Endothelial cell of umbilical vein (primary cell): ENCODE results near the gene MFSD2A. TPM values are rescaled to one million over a fixed set of nuclear protein-coding genes. Genes with fewer than 3 reads are reported as not detected.

Experiments used
- BruUV-seq: library from RNA; stranded (reverse); fragments of 400-500 nt; replicated peaks from 2 replicates; lab custom pipeline; 2021; lab: Mats Ljungman, UMichigan
- CTCF ChIA-PET: fragments of 300-600, 350-600 bp; sonication (Branson Sonifier 250); formaldehyde crosslinking; loops from one replicate; lab custom pipeline; 2021; ENCODE audit warnings: antibody characterized with exemption, inconsistent platforms; lab: Charles Lee
- POLR2A ChIA-PET: fragments of 300-600, 350-600 bp; sonication (Branson Sonifier 250); formaldehyde crosslinking; loops from one replicate; lab custom pipeline; 2021; ENCODE audit warnings: antibody characterized with exemption, inconsistent platforms; lab: Charles Lee
- DNase-seq: peaks from one replicate; pipeline ENCODE4 v3.0.0-alpha.2; 2011; ENCODE audit warnings: low read depth, low spot score
- FAIRE-seq: peaks from 2 replicates; lab custom pipeline; 2011; peaks lifted over from hg19 to GRCh38; lab: Jason Lieb, UNC
- H2AFZ ChIP-seq: 2 replicates; pipeline ENCODE4 v1.6.0; 2012; ENCODE audit warnings: low read depth, low read length, control low read depth, inconsistent platforms
- H3K27ac ChIP-seq: 2 replicates; pipeline ENCODE4 v1.5.1; 2011; ENCODE audit warnings: low read depth, mild to moderate bottlenecking, control low read depth, low read length, moderate library complexity; ENCODE audit not compliant: insufficient read depth
- H3K27me3 ChIP-seq, 2 experiments: 2 replicates each; pipeline versions ENCODE4 v1.6.0 to v1.6.1; 2011; ENCODE audit warnings: low read length in 2 of 2, mixed read lengths in 1 of 2; ENCODE audit not compliant: control insufficient read depth in 2 of 2, insufficient read depth in 2 of 2
- H3K36me3 ChIP-seq, 2 experiments: 2 replicates in 1 of 2; 3 replicates in 1 of 2; pipeline ENCODE4 v1.5.1; 2011; ENCODE audit warnings: low read length in 2 of 2, mild to moderate bottlenecking in 1 of 2, moderate library complexity in 1 of 2; ENCODE audit not compliant: control insufficient read depth in 2 of 2, insufficient read depth in 2 of 2; ENCODE audit errors: extremely low read depth in 1 of 2
- H3K4me1 ChIP-seq: 3 replicates; pipeline ENCODE4 v1.5.1; 2011; ENCODE audit warnings: mild to moderate bottlenecking, low read length; ENCODE audit not compliant: control insufficient read depth, insufficient read depth; ENCODE audit errors: extremely low read depth
- H3K4me2 ChIP-seq: 2 replicates; pipeline ENCODE4 v1.6.1; 2011; ENCODE audit warnings: low read length, control low read depth, mixed read lengths; ENCODE audit not compliant: insufficient read depth
- H3K4me3 ChIP-seq, 3 experiments: fragments of 200-600 bp in 1 of 3; sonication (generic), shearing (Covaris generic) in 1 of 3; replicated peaks in 1 of 3; 2 replicates each; pipeline ENCODE4 v1.5.1; 2011 to 2016; ENCODE audit warnings: control low read depth in 3 of 3, low read length in 3 of 3, mild to moderate bottlenecking in 2 of 3, inconsistent platforms in 1 of 3, low read depth in 1 of 3, moderate library complexity in 1 of 3; ENCODE audit not compliant: insufficient read depth in 1 of 3
- H3K79me2 ChIP-seq: 2 replicates; pipeline ENCODE4 v1.6.0; 2012; ENCODE audit warnings: low read length, inconsistent platforms; ENCODE audit not compliant: control insufficient read depth, insufficient read depth
- H3K9ac ChIP-seq: replicated peaks from 2 replicates; pipeline ENCODE3; 2011; ENCODE audit warnings: low read length, control low read depth; ENCODE audit not compliant: insufficient read depth; ENCODE audit errors: extremely low read depth
- H3K9me1 ChIP-seq: replicated peaks from 3 replicates; pipeline ENCODE4 v1.6.0; 2011; ENCODE audit warnings: mild to moderate bottlenecking, low read length; ENCODE audit not compliant: control insufficient read depth, insufficient read depth; ENCODE audit errors: extremely low read depth
- H3K9me3 ChIP-seq: replicated peaks from 2 replicates; pipeline ENCODE4 v1.5.1; 2012; ENCODE audit warnings: low read length, inconsistent platforms; ENCODE audit not compliant: control insufficient read depth, insufficient read depth
- H4K20me1 ChIP-seq: replicated peaks from 2 replicates; pipeline ENCODE3; 2011; ENCODE audit warnings: mild to moderate bottlenecking, low read length; ENCODE audit not compliant: control insufficient read depth, insufficient read depth; ENCODE audit errors: extremely low read depth
- EZH2 ChIP-seq: IDR thresholded peaks from 2 replicates; pipeline ENCODE4 v1.6.1; 2012; ENCODE audit warnings: borderline replicate concordance, low read depth, mild to moderate bottlenecking, moderate library complexity, low read length, inconsistent platforms; ENCODE audit not compliant: severe bottlenecking
- FOS ChIP-seq: IDR thresholded peaks from 2 replicates; pipeline ENCODE4 v1.6.1; 2011; ENCODE audit warnings: mild to moderate bottlenecking, low read length, moderate library complexity, borderline replicate concordance; ENCODE audit not compliant: insufficient read depth
- GATA2 ChIP-seq: IDR thresholded peaks from 2 replicates; pipeline ENCODE4 v1.7.0; 2011; ENCODE audit warnings: low read depth, mild to moderate bottlenecking, moderate library complexity, mixed read lengths, low read length; ENCODE audit not compliant: insufficient read length, insufficient read depth
- JUN ChIP-seq: IDR thresholded peaks from 2 replicates; pipeline ENCODE4 v1.6.1; 2011; ENCODE audit warnings: borderline replicate concordance, low read depth; ENCODE audit not compliant: insufficient read length, insufficient read depth
- MAX ChIP-seq: IDR thresholded peaks from 2 replicates; pipeline ENCODE4 v1.6.1; 2011; ENCODE audit not compliant: insufficient read depth, insufficient read length
- MYC ChIP-seq: IDR thresholded peaks from one replicate; pipeline ENCODE4 v1.6.1; 2011; ENCODE audit warnings: mild to moderate bottlenecking, low read depth, low read length
- POLR2A ChIP-seq: IDR thresholded peaks from 2 replicates; pipeline ENCODE4 v1.6.1; 2012; ENCODE audit warnings: low read depth, mild to moderate bottlenecking, control low read depth, low read length
- POLR2AphosphoS5 ChIP-seq: IDR thresholded peaks from 2 replicates; pipeline ENCODE4 v1.6.1; 2012; ENCODE audit warnings: low read depth, mild to moderate bottlenecking, control low read depth, low read length, moderate library complexity; ENCODE audit not compliant: insufficient read depth
- dilution Hi-C: fragments of 300-500 bp; cut with MboI; formaldehyde crosslinking; loops from one replicate; pipeline ENCODE4 v1.15.0; 2019; ENCODE audit warnings: low sequenced_read_pairs; ENCODE audit not compliant: extremely low pct_ligation_motif_present
- intact Hi-C: fragments of 100-400 bp; cut with micrococcal nuclease; formaldehyde crosslinking; loops from one replicate; pipeline ENCODE4 v1.10.0; 2022
- polyA plus RNA-seq, 4 experiments: library from polyadenylated mRNA; depleted of rRNA in 3 of 4; stranded (reverse) in 3 of 4; unstranded in 1 of 4; fragments of >200 nt; gene quantifications; 2 replicates each; pipeline versions ENCODE4 v1.2.1 to v1.2.3, GENCODE V29; 2011 to 2012; ENCODE audit warnings: missing spikeins in 1 of 4
- total RNA-seq: library from RNA; stranded (reverse); gene quantifications from 2 replicates; pipeline ENCODE4 v1.2.3, GENCODE V29; 2021
- TF ChIP-seq, protein P1 (sequence below), 2 donors: IDR thresholded peaks; 1 replicate in 1 of 2; 2 replicates in 1 of 2; pipeline ENCODE4 v1.5.1; 2011; ENCODE audit warnings: low read length in 2 of 2, mild to moderate bottlenecking in 2 of 2, moderate library complexity in 2 of 2, control low read depth in 1 of 2, inconsistent platforms in 1 of 2, low read depth in 1 of 2; ENCODE audit not compliant: insufficient read depth in 1 of 2; ENCODE audit errors: extremely low read depth in 1 of 2

The MFSD2A gene
- total and polyA plus RNA-seq, 2 donors (not counting 3 experiments of a cell fraction or from before 2014, with no cell fraction given) = 2.7 to 5.5 TPM

GRCh38 chr1:39992234-39992633 lies 37.3 kb downstream of the MFSD2A start:
- no peaks in the 10 kb centered on the region for H3K9me3 ChIP-seq
- ChIA-PET POLR2A (no interaction called here), CTCF (interaction anchor here (1.1 to 1.8 kb wide), 2 partner anchors 9 to 40 kb away, joined by 4 to 7 read pairs; no protein-coding TSS in a partner anchor)
- H3K9me1 ChIP-seq = no peaks in the 10 kb centered on the region
- H3K9ac ChIP-seq = no peak overlapping the region
- no peaks in the 10 kb centered on the region for H3K79me2 ChIP-seq
- no peaks in the 10 kb centered on the region for H3K36me3 ChIP-seq
- TF ChIP-seq JUN = no peak
- TF ChIP-seq GATA2 = no peak
- TF ChIP-seq FOS = no peak
- TF ChIP-seq, protein P1, sequence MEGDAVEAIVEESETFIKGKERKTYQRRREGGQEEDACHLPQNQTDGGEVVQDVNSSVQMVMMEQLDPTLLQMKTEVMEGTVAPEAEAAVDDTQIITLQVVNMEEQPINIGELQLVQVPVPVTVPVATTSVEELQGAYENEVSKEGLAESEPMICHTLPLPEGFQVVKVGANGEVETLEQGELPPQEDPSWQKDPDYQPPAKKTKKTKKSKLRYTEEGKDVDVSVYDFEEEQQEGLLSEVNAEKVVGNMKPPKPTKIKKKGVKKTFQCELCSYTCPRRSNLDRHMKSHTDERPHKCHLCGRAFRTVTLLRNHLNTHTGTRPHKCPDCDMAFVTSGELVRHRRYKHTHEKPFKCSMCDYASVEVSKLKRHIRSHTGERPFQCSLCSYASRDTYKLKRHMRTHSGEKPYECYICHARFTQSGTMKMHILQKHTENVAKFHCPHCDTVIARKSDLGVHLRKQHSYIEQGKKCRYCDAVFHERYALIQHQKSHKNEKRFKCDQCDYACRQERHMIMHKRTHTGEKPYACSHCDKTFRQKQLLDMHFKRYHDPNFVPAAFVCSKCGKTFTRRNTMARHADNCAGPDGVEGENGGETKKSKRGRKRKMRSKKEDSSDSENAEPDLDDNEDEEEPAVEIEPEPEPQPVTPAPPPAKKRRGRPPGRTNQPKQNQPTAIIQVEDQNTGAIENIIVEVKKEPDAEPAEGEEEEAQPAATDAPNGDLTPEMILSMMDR (IDR thresholded peaks at IDR 0.05; ENCODE audit: extremely low read depth in 1 of 2, insufficient read depth in 1 of 2, low read depth in 1 of 2, low read length in 2 of 2) = no peak
- TF ChIP-seq MAX = no peak
- no peak for TF ChIP-seq EZH2
- TF ChIP-seq POLR2AphosphoS5 = no peak
- TF ChIP-seq POLR2A = no peak
- no peak for TF ChIP-seq MYC
- no peak overlapping the region for H2AFZ ChIP-seq
- no peaks in the 10 kb centered on the region for H4K20me1 ChIP-seq
- intact Hi-C loops = no loop called here
- no peak for DNase-seq
- H3K27ac ChIP-seq = no peak overlapping the region
- FAIRE-seq = no peak
- peaks cover 12% of the 10 kb centered on the region for H3K4me1 ChIP-seq
- BruUV-seq = no TSS peak
- H3K27me3 ChIP-seq = no peaks in the 10 kb centered on the region
- dilution Hi-C loops = no loop called here
- no peak overlapping the region for H3K4me3 ChIP-seq
- H3K4me2 ChIP-seq = no peak overlapping the region
